ENCODE data around the gene MINDY4B.
A peak's percentile ranks its signal among the peaks of the same experiment; 100 is the strongest.
"Not testable (repeated sequence)": the region's sequence is repeated elsewhere in the genome, so short reads cannot be mapped to it uniquely, and the experiment has no call there.

The MINDY4B gene

DNA sequence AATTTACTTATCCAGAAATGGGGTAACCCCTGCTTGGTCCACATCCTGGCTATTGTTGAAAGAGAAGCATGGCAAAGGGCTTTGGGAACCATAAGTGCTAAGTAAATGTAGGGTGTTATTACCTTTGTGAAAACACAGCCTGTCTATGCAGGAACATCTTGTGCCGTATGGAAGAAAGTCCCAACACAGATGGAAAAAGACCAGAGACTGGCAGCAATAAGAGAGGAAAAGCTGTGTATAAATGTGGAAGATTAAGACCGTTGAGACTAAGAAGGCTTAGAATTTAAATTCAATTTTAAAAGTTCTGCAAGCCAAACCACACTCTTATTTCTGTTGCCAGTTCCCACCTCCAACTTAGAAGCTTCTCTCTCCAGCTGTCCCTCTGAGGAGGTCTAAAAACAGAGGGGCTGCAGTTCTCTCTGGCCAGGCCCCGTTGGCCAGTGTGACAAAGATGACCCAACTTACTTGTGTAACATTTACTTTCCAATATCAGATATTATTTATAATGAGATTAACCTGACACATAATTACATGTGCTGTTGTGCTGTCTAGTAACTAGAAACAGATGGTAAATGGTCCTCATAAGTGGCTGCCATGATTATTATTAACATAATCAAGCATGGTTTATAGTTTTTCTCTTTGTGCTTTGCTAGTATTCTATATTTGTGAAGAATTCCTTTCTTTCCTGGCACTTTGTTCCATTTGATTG is 7.0 kb downstream of the MINDY4B start:
- DNase-seq, result no peak

- no peak for DNase-seq
These were observed 7.6 kb downstream of the MINDY4B start for GRCh38 chr3:150897592-150897991.

DNA sequence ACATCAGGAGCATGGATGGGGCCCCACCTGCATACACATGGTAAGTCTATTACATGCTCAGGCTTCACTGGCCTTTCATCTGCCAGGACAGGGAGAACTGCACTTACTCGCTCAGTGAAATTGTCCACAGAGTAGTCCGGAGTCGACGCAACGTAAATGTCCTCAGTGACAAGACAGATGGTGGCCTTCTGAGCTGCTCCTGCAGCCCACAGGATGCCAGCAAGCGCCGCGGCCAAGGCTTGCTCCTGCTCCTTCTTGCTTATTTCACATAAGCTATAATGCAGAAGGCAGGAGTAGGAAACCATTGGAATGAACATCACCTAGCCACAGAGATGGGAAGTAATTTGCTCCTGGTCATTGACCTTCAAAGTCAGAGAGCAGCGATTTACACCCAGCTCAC is 14.4 kb downstream of the MINDY4B start:
- no peak for DNase-seq

DNA sequence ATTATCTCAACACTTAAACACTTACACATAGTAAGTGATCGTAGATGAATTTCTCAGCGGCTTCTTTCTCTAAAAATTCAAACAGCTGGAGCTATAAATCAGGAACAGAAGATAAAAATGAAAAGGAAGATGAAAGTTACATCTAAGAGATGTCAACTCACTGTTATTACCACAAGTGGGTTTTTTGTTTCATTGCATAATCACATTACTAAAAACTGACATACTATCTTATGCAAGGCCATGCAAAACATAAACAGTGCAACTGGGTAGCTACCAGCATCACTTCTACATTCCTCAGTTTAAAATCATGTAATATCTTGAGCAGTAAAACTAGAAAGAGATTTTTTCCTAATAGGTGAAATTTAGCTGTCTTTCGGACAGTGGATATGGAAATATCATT is 14.9 kb downstream of the MINDY4B start:
- DNase-seq, result no peak

DNA sequence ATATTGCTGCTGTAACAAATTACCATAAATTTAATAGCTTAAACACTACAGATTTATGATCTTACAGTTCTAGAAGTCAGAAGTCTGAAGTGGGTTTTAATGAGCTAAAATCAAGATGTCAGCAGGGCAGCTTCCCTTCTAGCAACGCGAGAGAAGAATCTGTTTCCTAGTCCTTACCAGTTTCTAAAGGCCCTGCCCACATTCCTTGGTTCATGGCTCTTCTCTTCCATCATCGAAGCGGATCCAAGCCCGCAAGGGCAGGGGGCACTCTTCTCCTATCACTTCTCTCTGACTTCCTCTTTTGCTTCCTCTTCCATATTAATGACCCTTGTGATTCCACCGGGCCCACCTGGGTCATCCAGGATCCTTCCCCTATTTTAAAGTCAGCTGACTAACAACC is 16.1 kb downstream of the MINDY4B start:
- no peak for DNase-seq

GRCh38 chr3:150887031-150887430 is 18.2 kb downstream of the MINDY4B start:
- DNase-seq, result no peak

- DNase-seq, result no peak
These were observed 19.7 kb downstream of the MINDY4B start for GRCh38 chr3:150885535-150885934.

DNA sequence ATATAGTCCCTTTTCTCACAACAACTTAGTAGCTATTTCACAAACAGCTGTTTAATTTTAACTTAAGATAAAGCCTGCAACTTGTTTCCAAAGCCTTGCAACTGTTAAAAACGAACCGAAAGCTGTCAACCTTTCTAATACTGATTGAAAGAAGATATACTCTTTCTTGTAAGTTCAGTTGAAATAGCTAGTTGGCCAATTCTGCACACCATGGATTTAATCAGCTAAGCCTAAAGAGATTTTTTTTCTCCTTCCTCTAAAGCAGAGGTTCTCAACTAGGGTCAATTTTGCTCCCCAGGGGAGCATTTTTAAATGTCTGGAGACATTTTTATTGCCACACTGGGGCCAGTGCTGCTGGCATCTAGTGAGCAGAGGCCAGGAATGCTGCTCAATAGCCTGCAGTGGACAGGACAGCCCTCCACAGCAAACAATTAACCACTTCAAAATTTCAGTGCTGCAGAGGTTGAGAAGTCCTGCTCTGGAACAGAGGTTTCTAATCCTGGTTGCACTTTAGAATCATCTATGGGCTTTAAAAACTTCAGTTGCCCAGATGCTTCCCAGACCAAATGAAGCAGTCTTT is 26.2 kb downstream of the MINDY4B start:
- DNase-seq, result no peak

- DNase-seq, result no peak
These were observed 26.9 kb downstream of the MINDY4B start for GRCh38 chr3:150878290-150878689.

- peak in 1 of 5 donors; percentile 10 for DNase-seq
These were observed 27.9 kb downstream of the MINDY4B start for GRCh38 chr3:150877303-150877702.

DNA sequence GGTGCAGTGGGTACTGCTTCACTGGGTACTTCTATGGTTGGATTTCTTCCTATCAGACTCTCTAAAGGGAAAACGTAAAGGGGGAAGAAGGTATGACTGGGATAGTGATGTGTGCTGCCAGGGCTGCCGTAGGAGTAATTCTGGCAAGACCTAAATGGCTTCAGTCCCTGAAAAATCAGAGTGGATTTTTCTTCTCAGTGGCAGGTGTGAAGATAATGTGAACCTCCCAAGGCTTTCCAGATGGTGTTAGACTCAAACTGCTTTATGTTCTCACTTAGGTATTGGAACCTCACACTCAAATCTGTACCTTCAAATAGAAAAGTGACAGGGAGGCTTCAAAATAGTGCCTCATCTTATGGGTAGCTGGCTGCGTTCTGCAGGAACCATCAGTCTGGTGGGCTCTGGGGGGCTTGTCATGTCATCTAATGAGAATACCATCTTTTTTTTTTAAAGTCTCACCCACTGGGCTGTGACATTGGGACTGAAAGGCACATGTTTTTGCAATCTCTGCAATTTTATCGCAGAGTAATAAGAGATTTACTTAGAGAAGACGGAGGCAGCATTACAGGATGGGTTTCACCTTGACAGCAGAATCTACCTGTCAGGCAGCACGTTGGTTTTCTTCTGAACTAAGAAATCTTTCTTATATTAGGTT is 28.5 kb downstream of the MINDY4B start:
- DNase-seq, result no peak

DNA sequence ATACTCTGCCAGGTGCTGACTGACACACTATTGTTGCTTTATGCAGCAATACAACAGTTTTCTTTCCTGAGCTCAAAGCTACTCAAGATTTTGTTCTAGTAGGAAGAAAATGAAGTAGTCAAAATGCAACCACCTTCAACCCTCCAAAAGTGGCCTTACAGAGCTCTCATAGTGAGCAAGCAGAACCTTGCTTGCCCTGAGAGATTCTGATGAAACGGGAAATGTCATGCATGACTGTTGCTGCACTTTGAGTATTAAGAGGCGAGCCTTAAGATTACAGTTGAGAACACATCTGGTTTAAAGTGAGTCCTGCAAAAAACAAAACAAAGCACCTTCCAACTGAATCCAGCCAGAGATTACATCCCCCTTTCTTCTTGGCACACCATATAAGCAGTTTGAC is 29.7 kb downstream of the MINDY4B start:
- DNase-seq, result peak in 1 of 5 donors; percentile 62

DNA sequence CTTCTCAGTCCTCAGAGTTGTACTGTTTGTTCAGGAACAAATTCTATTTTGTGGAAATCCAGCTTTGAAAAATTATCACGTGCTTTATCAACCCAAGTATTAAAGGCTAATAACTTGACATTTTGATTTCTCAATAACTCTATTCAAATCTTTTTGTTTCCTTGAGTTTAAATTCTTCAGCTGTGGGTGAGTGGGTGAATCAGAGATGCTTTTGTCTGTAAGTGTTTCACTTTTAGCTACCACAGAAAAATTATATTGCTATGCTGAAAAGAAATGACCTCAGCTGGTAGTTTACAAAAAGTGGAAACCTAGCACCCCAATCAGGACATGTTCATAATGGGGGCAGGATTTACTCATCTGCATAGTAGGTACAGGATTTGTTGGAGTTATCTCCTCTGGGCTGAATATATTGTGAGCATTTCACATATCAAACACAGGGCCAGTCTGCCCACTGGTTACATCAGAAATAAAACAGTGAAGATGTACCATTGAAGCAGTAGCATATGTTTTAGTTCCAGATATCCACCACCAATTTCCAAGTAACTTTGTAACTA is 30.5 kb downstream of the MINDY4B start:
- DNase-seq, result peak in 1 of 5 donors; percentile 16

GRCh38 chr3:150871192-150871591 is 34.0 kb downstream of the MINDY4B start:
- no peak for DNase-seq

DNA sequence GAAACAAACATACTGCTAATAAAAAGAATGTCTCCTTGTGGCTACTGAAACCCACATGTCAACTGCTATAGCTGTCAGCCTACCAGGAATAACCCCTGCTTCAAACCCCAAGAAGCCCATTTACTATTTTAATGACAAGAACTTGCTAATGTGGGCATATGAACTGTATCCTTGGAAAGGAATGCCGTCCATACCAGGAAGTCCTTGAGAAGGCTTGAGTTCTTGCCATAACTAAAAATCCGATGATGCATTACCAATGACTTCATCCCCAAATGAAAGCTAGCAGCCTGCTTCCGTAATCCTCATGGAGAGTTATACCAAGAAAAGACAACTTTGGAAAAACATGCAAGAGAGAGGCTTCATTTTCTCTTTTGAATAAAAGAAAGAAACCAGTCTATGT is 34.8 kb downstream of the MINDY4B start:
- no peak for DNase-seq

GRCh38 chr3:150868282-150868681 is 37.0 kb downstream of the MINDY4B start:
- DNase-seq, result no peak

DNA sequence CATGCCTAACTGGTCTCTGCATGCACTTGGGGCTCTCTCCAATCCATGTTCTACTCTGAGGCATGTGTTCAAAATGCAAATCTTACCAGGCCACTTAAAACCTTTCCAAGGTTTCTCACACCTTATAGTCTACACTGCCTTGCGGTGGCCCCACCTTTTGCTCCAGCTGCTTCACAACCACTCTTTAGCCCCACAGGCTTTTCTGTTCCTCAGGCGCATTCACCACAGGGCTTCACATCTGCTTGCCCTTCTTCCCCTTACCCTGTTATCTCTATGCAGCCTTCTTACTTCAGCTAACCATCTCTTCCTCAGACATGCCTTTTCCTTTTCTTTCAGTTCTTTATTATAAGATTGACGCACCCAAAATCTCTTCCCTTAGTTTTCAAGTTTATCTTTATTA is 37.8 kb downstream of the MINDY4B start:
- no peak for DNase-seq

DNA sequence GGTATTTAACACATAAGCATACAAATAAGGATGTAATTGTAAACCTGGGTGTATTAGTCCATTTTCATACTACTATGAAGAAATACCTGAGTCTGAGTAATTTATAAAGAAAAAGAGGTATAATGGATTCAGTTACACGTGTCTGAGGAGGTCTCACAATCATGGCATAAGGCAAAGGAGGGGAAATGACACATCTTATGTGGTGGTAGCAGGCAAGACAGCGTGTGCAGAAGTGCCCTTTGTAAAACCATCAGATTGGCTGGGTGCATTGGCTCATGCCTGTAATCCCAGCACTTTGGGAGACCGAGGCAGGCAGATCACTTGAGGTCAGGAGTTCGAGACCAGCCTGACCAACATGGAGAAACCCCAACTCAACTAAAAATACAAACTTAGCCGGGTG is 41.3 kb downstream of the MINDY4B start:
- not testable (repeated sequence) for DNase-seq

DNA sequence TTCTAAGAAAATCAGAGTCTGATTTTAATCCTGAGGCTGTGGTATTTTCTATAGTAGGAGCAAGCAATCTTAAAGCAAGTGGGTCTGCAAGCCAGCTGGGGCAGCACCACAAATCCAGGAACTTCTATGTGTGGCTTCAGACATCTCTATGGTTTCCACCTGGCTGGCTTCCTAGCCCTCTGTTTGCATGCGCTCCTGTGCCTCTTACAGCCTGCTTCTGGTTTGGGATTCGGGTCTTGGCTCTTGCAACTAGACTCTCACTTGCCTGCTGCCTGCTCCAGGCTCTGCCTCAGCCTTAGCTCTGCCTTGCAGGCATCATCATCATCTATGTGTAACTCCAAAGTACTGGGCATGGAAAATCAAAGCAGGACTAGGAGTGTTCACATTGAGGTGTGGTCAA is 43.4 kb downstream of the MINDY4B start:
- no peak for DNase-seq

- not testable (repeated sequence) for DNase-seq
These were observed 47.3 kb downstream of the MINDY4B start for GRCh38 chr3:150857936-150858335.

DNA sequence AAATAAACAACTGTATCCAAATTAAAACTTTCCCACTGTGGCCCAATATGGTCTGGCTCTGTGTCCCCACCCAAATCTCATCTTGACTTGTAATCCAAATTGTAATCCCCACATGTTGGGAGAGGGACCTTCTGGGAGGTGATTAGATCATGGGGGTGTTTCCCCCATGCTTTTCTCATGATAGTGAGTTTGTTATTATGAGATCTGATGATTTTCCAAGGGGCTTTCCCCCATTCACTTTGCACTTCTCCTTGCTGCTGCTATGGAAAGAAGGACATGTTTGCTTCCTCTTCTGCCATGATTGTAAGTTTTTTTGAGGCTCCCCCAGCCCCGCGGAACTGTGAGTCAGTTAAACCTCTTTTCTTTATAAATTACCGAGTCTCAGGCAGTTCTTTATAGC is 55.0 kb downstream of the MINDY4B start:
- no peak for DNase-seq

DNA sequence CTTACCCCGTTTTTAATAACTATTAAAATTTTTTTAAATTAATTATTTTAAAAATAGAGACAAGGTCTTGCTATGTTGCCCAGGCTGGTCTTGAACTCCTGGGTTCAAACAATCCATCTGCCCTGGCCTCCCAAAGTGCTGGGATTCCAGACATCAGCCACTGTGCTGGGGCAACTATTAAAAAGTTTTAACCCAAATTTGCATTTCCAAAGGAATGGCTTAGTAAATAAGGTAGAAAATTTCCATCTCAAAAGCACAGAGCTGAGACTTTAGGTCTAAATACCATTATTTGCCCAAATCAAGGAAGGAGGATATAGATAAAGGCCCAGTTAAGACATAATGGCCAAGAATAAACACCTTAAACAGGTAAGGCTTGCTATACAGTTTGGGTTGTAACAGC is 56.4 kb downstream of the MINDY4B start:
- no peak for DNase-seq

DNA sequence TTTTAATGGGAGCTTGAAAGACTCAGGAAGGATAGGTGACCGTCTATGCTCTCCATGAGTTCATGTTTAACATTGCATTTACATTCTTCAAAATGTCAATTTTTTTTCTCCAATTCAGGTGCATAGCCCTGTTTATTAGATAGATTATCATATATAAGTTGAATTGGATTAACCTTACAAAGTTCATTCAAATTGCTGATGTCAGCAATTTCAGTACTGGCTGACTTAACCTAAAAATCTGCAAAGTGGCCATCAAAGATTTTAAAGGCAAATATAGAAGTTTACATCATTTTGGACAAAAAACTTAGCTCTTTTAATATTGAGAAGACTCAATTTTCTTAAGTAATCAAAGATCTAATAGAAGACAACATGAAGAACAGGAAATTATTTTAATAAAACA is 57.8 kb downstream of the MINDY4B start:
- DNase-seq, result no peak

- no peak for DNase-seq
These were observed 60.8 kb downstream of the MINDY4B start for GRCh38 chr3:150844484-150844883.
